MG63 (cell line): ENCODE data around the gene EVC. TPM values are rescaled to one million over a fixed set of nuclear protein-coding genes. Genes with fewer than 3 reads are reported as not detected.
A peak's percentile ranks its signal among the peaks of the same experiment; 100 is the strongest.
"Not testable (repeated sequence)": the region's sequence is repeated elsewhere in the genome, so short reads cannot be mapped to it uniquely, and the experiment has no call there.

Experiments
- DNase-seq: peaks from one replicate; pipeline ENCODE4 v3.0.0-alpha.2; 2020
- H3K27me3 ChIP-seq: fragments of 250-450 bp; sonication (Bioruptor Pico); 2 replicates; pipeline ENCODE4 v1.5.1; 2020; ENCODE audit warnings: mild to moderate bottlenecking, moderate library complexity
- H3K36me3 ChIP-seq: fragments of 250-450 bp; sonication (Bioruptor Pico); 2 replicates; pipeline ENCODE4 v1.5.1; 2020; ENCODE audit warnings: mild to moderate bottlenecking, moderate library complexity
- H3K4me3 ChIP-seq: fragments of 250-450 bp; sonication (Bioruptor Pico); 2 replicates; pipeline ENCODE4 v1.5.1; 2020; ENCODE audit warnings: mild to moderate bottlenecking, moderate library complexity
- H3K9me3 ChIP-seq: fragments of 250-450 bp; sonication (Bioruptor Pico); 2 replicates; pipeline ENCODE4 v1.5.1; 2020; ENCODE audit warnings: mild to moderate bottlenecking, moderate library complexity
- total RNA-seq: library from RNA; depleted of rRNA; stranded (reverse); fragments of >200 nt; shearing (Covaris generic); gene quantifications from 2 replicates; pipeline ENCODE4 v1.2.3, GENCODE V29; 2014; ENCODE audit warnings: low replicate concordance

Gene EVC
- total RNA-seq, 1 experiment from 2014 or later: 4.6 TPM

DNA sequence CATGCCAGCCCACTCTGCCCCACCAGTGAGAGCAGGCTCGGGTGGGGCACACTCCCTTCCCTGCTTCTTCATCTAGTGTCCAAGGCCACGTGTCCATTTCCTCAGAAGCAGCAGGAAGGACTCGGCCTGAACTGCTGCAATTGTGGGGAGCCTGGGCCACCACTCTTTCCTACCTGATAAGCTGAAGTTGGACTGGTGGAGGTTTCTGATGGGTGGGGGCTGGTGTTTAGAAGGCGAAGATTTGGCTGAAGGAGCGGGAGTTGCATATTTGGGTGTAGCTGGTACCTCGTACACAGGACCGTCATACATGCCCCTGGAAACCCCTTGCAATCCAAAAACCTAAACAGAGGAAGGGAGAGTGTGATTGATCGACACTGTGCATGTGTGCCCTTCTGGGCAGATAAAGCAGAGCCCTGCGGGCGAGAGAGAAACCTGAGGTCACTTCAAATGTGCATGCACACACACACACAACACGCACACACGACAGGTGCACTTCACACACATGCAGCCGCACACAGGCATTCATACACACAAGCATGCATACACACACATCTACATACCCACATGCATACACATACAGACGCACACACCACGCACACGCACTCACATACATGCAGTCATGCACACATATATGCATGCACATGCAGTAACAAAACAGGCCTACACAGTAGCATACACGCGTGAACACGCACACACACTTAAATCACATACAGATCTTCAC lies 114.5 kb downstream of the EVC start:
- Histone ChIP-seq H3K27me3 (no peaks in the 10 kb centered on the region), H3K4me3 (no peak overlapping the region), H3K9me3 (no peaks in the 10 kb centered on the region), H3K36me3 (no peaks in the 10 kb centered on the region)
- no peak for DNase-seq

DNA sequence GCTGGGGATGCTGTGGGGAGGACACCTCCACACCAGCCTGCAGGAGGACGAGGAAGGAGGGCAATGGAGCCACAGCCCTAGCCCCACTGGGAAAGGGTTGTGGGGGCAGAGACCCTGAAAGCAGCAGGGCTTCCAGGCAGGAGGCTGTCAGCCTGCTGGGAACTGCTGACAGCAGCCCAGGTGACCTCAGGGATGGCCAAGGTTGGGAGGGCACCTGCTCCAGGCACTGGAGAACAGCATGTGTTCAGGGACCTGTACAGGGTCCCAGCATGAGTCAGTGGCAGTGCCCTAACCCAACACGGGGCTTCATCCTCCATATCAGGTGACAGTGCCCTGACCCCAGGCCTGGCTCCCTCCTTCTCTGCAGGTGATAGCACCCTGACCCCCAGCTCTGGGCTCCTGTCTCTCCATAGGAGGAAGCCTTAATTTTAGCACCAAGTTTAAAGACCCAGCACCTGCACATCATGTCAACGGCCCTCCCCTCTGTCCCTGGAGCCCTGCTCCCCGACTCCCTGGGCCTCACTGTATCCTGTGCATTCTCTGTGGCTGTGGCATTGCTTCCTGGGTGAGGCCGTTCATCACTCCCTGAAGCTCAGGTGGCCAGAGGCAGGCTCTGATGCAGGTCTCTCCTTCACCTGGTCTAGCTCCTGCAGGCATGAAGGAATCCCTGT lies 115.6 kb downstream of the EVC start:
- DNase-seq: no peak
- Histone ChIP-seq H3K9me3 (no peaks in the 10 kb centered on the region), H3K27me3 (no peaks in the 10 kb centered on the region), H3K36me3 (no peaks in the 10 kb centered on the region), H3K4me3 (no peak overlapping the region)

DNA sequence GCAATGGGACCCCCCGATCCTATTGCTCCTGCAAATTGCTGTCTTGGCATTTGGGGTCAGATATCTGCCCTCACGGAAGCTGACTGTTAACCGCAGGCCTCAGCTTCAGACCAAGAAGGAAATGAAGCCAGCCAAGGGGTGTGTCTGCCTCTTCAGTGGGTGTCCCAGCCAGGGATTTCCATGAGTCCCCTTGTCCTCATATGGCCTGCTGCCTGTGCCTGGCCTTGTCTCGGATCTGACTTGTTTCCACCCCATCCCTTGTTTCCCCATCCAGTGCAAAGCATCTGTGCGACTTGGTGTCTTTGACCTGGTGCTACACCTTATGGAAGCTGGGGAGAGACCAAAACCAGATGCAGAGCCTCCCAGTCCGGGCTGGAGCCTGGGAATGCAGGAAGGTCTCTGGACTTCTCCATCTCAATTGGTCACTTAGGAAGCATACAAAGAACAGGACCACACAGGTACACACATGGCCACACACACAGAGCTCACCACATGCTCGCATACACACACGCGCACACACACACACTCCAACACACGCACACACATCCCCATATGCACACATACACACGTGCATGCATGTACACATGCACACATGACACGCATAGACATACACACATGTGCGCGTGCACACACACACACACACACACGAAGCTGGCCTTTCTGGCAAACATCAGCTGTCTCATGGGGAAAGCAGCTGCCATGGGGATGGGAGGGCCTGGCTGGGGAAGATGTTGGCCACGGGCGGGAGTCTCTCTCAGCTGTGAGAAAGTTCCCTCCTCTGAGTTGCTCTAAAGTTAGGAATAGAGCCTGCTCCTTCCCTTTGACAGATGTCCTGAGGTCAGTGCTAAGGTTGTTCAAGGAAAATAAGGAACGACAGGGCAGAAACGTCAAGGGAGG lies 116.4 kb downstream of the EVC start:
- no peaks in the 10 kb centered on the region for H3K9me3 ChIP-seq
- no peak for DNase-seq
- H3K4me3 ChIP-seq: no peak overlapping the region
- no peaks in the 10 kb centered on the region for H3K27me3 ChIP-seq
- no peaks in the 10 kb centered on the region for H3K36me3 ChIP-seq

DNA sequence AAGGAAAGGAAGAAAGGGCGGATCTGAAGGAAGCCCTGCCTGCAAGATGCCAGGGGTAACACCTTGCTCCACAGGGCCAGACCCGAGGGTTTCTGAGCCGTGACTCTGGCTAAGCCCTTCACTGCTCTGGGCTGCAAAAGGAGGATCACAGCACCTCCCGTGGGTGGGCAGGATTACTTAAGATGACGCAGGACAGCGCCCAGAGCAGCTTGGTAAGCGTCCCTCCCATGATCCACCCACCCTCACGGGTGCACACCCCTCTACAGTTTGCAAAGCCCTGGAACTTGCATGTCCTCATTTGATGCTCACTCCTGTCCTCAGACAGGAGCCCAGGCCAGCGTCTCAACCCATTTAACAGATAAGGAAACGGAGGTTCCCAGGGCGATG lies 117.0 kb downstream of the EVC start:
- no peaks in the 10 kb centered on the region for H3K27me3 ChIP-seq
- no peak overlapping the region for H3K4me3 ChIP-seq
- H3K9me3 ChIP-seq: no peaks in the 10 kb centered on the region
- DNase-seq: no peak
- H3K36me3 ChIP-seq: no peaks in the 10 kb centered on the region

DNA sequence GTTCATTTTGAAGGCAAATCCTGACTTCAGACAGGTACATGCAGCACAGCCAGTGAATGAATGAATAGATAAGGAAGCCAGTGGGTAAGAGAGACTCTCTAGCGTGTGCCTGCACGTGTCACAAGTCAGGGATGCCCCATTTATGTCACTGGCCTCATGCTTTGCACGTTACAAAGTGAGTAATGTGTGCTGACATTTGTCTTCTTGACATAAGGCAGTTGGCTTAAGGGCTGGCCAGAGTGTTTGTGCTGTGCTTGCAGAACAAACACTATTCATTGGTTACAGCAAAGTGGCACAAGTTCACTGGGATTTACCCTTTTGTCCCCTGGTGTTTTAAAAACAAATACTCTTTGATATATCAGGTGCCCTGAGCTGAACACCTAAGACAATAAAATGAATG lies 125.9 kb downstream of the EVC start:
- Histone ChIP-seq H3K9me3 (no peaks in the 10 kb centered on the region), H3K4me3 (no peak overlapping the region), H3K27me3 (no peaks in the 10 kb centered on the region), H3K36me3 (no peaks in the 10 kb centered on the region)
- DNase-seq: no peak

DNA sequence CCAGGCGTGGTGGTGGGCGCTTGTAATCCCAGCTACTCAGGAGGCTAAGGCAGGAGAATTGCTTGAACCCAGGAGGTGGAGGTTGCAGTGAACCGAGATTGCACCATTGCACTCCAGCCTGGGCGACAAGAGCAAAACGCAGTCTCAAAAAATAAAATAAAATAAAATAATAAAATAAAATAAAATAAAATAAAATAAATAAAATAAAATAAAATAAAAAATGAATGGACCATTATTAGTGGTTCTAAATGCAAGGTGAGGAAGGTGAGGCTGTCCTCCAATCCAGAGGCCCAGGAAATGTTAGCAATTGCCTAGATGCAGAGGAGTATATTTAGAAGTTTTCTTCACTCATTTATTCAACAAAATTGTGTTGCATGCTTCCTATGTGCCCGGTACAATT lies 126.5 kb downstream of the EVC start:
- not testable (repeated sequence) for DNase-seq, H3K9me3 ChIP-seq, H3K36me3 ChIP-seq, H3K4me3 ChIP-seq, H3K27me3 ChIP-seq

DNA sequence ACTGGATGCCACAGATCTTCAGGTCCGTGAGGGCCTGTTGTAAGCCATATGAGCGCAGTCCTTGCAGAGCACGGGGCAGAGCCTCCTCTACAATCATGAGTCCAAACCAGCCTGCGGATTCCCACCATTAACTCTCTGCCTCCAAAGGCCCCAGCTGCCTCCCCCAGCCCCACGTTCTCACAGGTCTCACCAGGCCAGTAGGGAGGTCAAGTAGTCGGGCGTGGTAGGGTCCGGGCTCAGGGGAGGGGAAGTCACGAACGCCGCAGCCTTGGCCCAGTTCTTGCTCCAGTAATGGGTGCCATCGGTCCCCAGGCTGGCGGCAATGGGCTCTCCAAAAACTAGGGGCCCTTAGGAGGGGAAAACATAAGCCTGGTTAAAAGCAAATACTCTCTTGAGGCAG lies 128.3 kb downstream of the EVC start:
- Histone ChIP-seq H3K9me3 (no peaks in the 10 kb centered on the region), H3K36me3 (no peaks in the 10 kb centered on the region), H3K27me3 (no peaks in the 10 kb centered on the region), H3K4me3 (no peak overlapping the region)
- DNase-seq: no peak

DNA sequence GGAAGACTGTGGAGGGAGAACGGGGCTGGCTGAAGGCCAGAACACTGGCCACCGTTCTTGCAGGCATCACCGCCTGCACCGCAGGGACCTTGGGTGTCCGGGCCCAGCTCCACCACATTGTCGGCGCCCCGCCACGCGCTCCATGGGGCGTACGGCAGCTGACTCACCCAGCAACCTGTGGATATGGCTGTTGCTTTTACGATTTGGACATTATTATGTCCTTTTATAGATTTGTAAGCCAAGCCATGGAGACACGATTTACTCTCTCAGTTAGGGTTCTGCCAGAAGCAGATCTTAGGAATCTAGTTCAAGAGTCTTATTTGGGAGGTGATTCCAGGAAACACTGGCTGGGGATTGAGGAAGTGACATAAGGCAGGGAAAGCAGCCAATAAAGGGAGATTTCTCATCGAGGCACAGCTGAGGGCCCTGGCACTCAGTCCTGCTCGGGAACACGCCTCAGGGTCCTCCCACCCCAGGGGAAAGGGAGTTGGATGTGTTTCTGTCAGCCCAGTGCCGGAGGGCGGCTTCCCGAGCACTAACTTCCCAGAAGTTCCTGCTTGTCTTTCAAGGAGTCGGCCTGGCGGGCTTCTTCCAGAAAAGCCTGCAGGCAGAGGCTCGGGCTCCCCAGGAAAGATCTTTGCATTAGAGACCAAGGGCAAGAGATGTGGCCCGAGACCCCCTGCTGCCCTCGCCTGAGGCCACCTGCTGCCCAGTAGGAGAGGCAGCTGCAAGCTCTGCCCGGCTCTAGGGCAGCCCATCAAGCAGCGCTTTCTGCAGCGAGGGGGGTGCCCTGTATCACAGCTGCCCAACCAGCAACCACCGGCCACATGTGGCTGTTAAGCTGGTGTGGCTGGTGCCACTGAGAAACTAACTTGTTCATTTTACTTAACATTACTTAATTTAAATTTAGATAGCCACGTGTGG lies 129.0 kb downstream of the EVC start:
- H3K4me3 ChIP-seq: no peak overlapping the region
- H3K27me3 ChIP-seq: no peaks in the 10 kb centered on the region
- no peaks in the 10 kb centered on the region for H3K9me3 ChIP-seq
- DNase-seq: peak; percentile 70
- H3K36me3 ChIP-seq: no peaks in the 10 kb centered on the region

DNA sequence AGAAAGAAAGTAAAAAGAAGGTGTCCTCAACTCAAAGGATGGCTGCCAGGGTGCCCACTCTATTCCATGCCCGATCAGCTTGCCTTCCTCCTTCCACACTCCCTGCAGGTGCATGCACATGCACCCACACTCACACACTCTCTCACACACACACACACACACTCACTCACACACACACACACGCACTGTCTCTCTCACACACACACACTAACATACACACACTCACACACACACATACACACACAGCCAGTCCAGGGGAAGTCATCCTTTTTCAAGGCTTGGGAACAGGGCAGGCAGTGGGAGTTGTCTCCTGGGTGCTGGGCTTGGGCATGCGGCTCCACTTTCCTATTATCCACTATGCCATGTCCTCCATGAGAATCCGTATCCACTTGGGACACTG lies 131.5 kb downstream of the EVC start:
- DNase-seq: no peak
- no peaks in the 10 kb centered on the region for H3K36me3 ChIP-seq

DNA sequence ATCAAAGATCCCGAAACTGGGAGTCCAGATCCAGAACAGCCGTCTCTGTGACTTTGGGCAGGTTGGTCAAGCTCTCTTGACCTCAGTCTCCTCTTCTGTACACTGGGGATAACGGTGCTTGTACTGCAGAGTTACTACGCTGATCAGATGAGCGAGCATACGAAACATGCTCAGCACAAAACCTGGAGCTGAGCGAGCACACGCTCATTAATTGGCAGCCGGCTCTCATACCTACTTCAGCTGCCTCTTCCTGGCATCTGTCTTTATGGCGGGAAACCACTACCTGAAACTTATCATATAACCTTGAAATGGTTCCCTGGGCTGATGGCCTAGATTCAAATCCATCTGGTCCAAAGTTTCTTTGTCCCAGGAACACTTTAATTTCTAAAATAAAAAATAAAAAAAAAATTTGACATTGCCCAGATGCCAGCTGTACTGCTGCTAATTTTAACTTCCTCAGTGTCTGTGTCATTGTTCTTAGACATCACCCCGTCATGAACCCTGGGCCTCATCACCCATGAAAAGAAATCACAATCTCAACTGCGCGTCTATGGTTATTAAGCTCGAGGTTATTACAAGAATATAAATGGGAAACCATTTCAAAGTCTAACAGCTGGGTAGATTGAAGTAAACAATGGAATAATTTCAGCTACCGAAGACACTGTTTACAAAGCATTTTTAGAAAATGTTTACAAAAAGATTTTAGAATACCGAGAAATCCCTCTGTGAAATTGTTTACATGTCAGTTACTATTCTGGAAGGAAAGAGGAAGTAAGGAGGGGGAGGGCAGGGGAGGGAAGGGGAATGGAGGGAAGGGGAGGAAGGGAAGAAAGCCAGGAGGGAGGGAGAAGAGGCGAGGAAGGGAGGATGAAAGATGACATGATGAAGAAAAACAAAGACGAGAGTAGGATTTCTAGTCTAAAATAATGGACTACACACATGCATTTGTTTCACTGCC lies 132.9 kb downstream of the EVC start:
- H3K4me3 ChIP-seq: no peak overlapping the region
- no peak for DNase-seq
- H3K9me3 ChIP-seq: no peaks in the 10 kb centered on the region
- H3K27me3 ChIP-seq: no peaks in the 10 kb centered on the region
- no peaks in the 10 kb centered on the region for H3K36me3 ChIP-seq

More for the DNA sequence above, 131.5 kb downstream of the EVC start:
- H3K4me3 ChIP-seq: no peak overlapping the region
- no peaks in the 10 kb centered on the region for H3K9me3 ChIP-seq
- H3K27me3 ChIP-seq: no peaks in the 10 kb centered on the region

DNA sequence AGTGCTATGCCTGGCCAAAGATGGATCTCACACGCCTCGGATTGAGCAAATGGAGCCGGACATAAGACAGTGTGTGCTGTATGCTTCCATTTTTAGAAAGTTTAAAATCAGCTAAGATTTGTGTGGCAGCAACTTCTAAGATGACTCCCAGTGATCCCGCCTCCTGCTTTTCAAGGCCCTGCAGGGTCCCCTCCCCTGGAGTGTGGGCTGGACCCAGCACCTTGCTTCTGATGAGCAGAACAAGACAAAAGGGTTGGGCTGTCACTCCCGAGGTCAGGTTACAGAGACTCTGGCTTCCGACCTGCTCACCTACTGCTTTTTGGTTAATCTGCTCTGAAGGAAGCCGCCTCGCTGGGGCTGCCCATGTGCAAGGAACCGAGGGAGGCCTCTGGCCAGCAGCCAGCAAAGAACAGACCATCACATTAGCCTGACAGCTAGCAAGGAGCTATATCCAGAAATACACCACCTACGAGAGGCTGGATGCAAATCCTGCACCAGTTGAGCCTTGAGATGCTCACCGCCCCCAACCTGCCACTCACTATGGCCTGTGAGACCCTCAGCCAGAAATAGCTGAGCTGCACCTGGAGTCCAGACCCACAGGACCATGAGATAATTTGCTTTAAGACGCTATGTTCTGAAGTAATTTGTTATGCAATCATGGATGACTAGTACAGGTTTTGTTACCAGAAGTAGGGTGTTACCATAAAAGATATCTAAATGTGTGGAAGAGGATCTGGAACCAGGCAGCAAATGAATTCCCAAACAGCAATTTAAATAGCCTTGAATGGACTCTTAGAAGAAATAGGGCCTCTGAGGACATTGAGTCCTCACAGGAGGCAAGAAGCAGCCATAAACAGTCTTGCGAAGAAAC lies 134.3 kb downstream of the EVC start:
- no peaks in the 10 kb centered on the region for H3K9me3 ChIP-seq
- DNase-seq: no peak
- H3K4me3 ChIP-seq: no peak overlapping the region
- H3K36me3 ChIP-seq: no peaks in the 10 kb centered on the region
- H3K27me3 ChIP-seq: no peaks in the 10 kb centered on the region

DNA sequence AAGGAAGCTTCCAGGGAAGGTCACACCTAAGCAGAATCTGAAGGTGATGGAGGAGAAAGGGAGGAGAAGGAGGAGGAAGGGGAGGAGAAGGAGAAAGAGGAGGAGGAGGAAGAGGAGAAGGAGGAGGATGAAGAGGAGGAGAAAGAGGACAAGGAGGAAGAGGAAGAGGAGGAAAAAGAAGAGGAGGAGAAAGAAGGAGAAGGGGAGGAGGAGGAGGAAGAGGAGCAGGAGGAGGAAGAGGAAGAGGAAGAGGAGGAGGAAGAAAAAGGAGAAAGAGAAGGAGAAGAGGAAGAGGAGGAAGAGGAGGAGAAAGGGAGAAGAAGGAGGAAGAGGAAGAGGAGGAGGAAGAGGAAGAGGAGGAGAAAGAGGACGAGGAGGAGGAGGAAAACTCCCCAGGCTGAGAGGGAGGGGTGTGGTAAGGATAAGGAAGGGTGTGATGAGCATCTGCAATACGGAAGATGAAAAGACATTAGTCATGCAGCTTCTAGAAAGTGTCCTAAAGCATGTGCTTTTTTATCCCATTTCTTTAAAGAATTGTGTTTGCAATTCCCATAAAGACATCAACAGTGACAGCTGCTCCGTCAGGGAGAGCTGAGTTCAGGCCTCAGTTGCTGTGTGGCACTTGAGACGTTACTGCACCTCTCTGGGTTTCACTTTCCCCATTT lies 140.8 kb downstream of the EVC start:
- no peak overlapping the region for H3K4me3 ChIP-seq
- H3K36me3 ChIP-seq: no peaks in the 10 kb centered on the region
- H3K27me3 ChIP-seq: no peaks in the 10 kb centered on the region
- H3K9me3 ChIP-seq: no peaks in the 10 kb centered on the region
- no peak for DNase-seq

DNA sequence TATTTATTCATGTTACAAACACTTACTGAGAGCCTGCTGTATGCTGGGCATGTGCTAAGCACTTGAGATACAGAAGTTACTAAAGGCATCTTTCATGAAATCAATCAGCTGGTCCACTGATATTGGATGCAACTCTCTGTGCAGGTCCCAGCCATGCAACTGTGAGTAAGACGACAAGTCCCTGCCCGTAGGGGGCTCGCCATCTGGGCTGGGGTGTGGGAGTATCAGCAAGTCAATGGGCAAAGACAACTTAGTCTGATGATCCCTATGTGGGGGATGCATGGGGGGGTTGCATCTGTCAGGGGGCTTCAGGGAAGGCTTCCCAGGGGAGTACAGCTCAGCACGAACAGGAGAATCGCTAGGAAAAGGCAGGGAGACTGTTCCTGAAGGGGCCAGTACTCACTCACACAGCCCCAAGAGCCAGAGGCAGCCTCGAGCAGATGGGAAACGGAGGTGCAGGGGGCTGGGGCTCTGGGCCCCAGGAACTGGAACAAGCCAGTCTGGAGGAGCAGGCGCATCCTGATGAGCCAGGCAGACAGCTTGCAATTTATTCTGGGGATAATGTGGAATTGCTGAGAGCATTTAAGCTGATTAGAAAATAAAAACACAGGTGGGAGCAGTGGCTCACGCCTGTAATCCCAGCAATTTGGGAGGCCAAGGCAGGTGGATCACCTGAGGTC lies 141.7 kb downstream of the EVC start:
- H3K4me3 ChIP-seq: no peak overlapping the region
- H3K27me3 ChIP-seq: no peaks in the 10 kb centered on the region
- no peaks in the 10 kb centered on the region for H3K9me3 ChIP-seq
- no peak for DNase-seq
- H3K36me3 ChIP-seq: no peaks in the 10 kb centered on the region

DNA sequence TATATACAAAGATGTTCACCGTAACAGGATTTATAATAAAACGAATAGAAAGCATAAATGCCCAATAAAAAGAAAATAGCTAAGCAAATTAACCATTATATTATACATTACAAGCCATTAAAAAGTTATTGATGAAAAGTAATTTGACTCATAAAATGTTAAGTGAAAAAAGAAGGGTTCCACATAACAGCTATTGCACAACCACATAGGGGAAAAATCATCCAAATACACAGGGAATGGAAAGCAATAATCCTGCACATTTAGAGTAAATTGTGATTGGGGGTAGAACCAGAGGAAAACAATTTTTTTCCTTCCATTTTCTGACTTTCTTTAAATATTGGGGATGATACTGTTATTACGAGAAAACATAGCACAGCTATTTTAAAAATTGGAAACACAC lies 143.9 kb downstream of the EVC start:
- DNase-seq: no peak
- H3K36me3 ChIP-seq: no peaks in the 10 kb centered on the region
- no peaks in the 10 kb centered on the region for H3K27me3 ChIP-seq
- no peaks in the 10 kb centered on the region for H3K9me3 ChIP-seq
- H3K4me3 ChIP-seq: no peak overlapping the region
